D721Med (cell line): ENCODE results near the gene PPIL4.
A peak's percentile ranks its signal among the peaks of the same experiment; 100 is the strongest.

Experiments used
- DNase-seq: peaks from one replicate; pipeline ENCODE4 v3.0.0; 2011; ENCODE audit warnings: low spot score; ENCODE audit not compliant: insufficient read length
- FAIRE-seq: peaks from 2 replicates; lab custom pipeline; 2011; peaks lifted over from hg19 to GRCh38; lab: Jason Lieb, UNC
- TF ChIP-seq, protein P1 (sequence below): IDR thresholded peaks from 2 replicates; pipeline ENCODE4 v1.5.1; 2012; ENCODE audit warnings: mild to moderate bottlenecking, control low read depth; ENCODE audit not compliant: insufficient read depth; ENCODE audit errors: missing control alignments

The PPIL4 gene

GRCh38 chr6:149545754-149546471 lies at the start of gene PPIL4:
Gene PPIL4 (minus strand): TSS chr6:149546043. CDS start chr6:149546005, 38 bp downstream.
- no peak for FAIRE-seq
- peak; percentile 41 for DNase-seq
- TF ChIP-seq, protein P1, sequence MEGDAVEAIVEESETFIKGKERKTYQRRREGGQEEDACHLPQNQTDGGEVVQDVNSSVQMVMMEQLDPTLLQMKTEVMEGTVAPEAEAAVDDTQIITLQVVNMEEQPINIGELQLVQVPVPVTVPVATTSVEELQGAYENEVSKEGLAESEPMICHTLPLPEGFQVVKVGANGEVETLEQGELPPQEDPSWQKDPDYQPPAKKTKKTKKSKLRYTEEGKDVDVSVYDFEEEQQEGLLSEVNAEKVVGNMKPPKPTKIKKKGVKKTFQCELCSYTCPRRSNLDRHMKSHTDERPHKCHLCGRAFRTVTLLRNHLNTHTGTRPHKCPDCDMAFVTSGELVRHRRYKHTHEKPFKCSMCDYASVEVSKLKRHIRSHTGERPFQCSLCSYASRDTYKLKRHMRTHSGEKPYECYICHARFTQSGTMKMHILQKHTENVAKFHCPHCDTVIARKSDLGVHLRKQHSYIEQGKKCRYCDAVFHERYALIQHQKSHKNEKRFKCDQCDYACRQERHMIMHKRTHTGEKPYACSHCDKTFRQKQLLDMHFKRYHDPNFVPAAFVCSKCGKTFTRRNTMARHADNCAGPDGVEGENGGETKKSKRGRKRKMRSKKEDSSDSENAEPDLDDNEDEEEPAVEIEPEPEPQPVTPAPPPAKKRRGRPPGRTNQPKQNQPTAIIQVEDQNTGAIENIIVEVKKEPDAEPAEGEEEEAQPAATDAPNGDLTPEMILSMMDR, result peak; percentile 65

- TF ChIP-seq, protein P1, result no peak
- FAIRE-seq, result no peak
- DNase-seq, result no peak
These were observed 47.6 kb upstream of the PPIL4 start for GRCh38 chr6:149593408-149593807.

DNA sequence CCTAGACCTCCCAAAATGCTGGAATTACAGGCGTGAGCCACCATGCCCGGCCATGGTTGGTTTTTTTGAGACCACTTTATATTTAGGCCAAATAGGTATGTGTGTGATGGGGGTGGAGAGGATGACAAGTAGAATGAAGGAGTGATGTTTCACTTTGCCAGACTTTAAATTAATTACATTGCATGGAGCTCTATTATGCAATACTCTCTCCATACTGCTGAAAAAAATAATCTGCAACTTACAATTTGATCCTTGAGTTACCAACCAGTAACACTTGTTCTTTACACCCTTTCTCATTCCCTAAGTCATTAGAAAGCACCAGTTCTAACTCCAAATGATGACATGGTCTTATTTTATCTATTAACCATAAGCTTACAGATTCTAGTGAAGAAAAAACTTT lies 47.1 kb upstream of the PPIL4 start:
- TF ChIP-seq, protein P1, result no peak
- DNase-seq (no peak), FAIRE-seq (no peak)

GRCh38 chr6:149586149-149586548 lies 40.3 kb upstream of the PPIL4 start:
- FAIRE-seq, result no peak
- no peak for DNase-seq
- TF ChIP-seq, protein P1, result no peak

DNA sequence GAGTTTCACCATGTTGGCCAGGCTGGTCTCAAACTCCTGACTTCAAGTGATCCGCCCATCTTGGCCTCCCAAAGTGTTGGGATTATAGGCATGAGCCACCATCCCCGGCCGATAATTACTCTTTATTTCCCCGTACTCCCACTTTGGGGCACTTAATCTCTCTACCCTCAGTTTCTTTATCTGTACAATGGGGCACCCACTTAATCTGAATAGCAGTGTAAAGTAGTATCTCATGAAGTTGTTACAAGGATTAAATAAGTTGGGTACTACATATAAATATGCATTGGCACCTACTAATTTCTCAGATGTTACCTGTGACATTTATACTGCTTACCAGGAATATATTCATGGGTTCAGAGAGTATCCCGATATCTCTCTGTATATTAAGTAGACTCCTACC lies 35.5 kb upstream of the PPIL4 start:
- TF ChIP-seq, protein P1, result no peak
- DNase-seq (no peak), FAIRE-seq (no peak)

- TF ChIP-seq, protein P1, result no peak
- DNase-seq, result no peak
- no peak for FAIRE-seq
These were observed 35.0 kb upstream of the PPIL4 start for GRCh38 chr6:149580880-149581279.

DNA sequence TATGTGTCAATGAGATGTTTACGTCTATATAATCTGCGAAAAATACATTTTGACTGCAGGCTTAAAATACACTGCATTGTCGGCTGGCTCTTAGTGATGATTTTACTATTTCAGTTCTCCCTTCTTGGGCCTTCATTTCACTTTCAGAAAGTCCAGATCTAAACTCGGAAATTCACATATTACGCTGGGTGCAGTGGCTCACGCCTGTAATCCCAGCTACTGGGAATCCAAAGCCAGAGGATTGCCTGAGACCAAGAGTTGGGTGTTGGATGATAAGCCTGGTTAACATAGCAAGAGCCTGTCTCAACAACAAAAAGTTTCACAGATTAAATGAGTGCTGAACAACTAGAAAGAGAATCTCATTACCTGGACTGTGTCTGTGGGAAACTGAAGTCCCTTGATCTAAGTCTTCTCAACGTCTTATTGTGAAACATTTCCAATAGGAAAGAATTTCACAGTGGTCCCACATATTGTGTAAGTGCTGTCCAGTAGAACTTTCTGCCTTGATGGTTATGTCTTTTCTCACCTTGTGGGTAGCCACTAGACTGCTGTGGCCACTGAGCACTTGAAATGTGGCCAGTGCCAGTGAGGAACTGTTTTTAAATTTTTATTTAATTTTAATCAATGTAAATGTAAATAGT lies 22.2 kb upstream of the PPIL4 start:
- no peak for FAIRE-seq
- TF ChIP-seq, protein P1, result no peak
- DNase-seq, result no peak
